GM23338 (cell line): ENCODE data around the gene NEURL1B. TPM values are rescaled to one million over a fixed set of nuclear protein-coding genes. Genes with fewer than 3 reads are reported as not detected.

Experiments
- ATAC-seq: fragments of 200-7000 bp; cut with Tn5 transposase; 3 replicates; pipeline ENCODE4 v1.9.1; 2020
- DNase-seq: peaks from one replicate; pipeline ENCODE4 v3.0.0-alpha.2; 2015; ENCODE audit warnings: low spot score
- H2AFZ ChIP-seq: fragments of 200-600 bp; sonication (generic); 2 replicates; pipeline ENCODE4 v1.8.0; 2016; ENCODE audit warnings: antibody characterized with exemption, mild to moderate bottlenecking, moderate library complexity
- H3F3A ChIP-seq: fragments of 200-600 bp; sonication (generic); replicated peaks from 2 replicates; pipeline ENCODE4 v1.8.0; 2017; ENCODE audit warnings: antibody characterized with exemption, mixed run types, low read depth
- H3K27ac ChIP-seq: fragments of 200-600 bp; sonication (generic); 2 replicates; pipeline ENCODE4 v1.6.1; 2016; ENCODE audit warnings: low read depth
- H3K27me3 ChIP-seq: fragments of 200-600 bp; sonication (generic); 2 replicates; pipeline ENCODE4 v1.8.0; 2016; ENCODE audit warnings: mild to moderate bottlenecking, mixed run types, moderate library complexity; ENCODE audit not compliant: insufficient read depth
- H3K36me3 ChIP-seq: fragments of 200-600 bp; sonication (generic); 2 replicates; pipeline ENCODE4 v1.8.0; 2016; ENCODE audit warnings: mild to moderate bottlenecking; ENCODE audit not compliant: insufficient read depth
- H3K4me1 ChIP-seq: fragments of 200-600 bp; sonication (generic); 2 replicates; pipeline ENCODE4 v1.8.0; 2016; ENCODE audit warnings: mild to moderate bottlenecking, moderate library complexity; ENCODE audit not compliant: insufficient read depth
- H3K4me2 ChIP-seq: fragments of 200-600 bp; sonication (generic); 2 replicates; pipeline ENCODE4 v1.7.1; 2017; ENCODE audit warnings: mixed run types
- H3K4me3 ChIP-seq: fragments of 200-600 bp; sonication (generic); 2 replicates; pipeline ENCODE4 v1.6.1; 2016; ENCODE audit warnings: mixed run types
- H3K79me2 ChIP-seq: fragments of 200-600 bp; sonication (generic); replicated peaks from 2 replicates; pipeline ENCODE4 v1.8.0; 2017; ENCODE audit warnings: mild to moderate bottlenecking; ENCODE audit not compliant: insufficient read depth
- H3K9me2 ChIP-seq: fragments of 200-600 bp; sonication (generic); 2 replicates; pipeline ENCODE4 v1.8.0; 2017; ENCODE audit not compliant: insufficient read depth
- H4K20me1 ChIP-seq: fragments of 200-600 bp; sonication (generic); replicated peaks from 2 replicates; pipeline ENCODE4 v1.8.0; 2017; ENCODE audit warnings: mild to moderate bottlenecking; ENCODE audit not compliant: insufficient read depth
- H3K27ac Mint-ChIP-seq: 2 replicates; pipeline ENCODE4 v1.8.0; 2020; ENCODE audit warnings: inconsistent platforms, mild to moderate bottlenecking, moderate library complexity, mixed read lengths
- H3K27me3 Mint-ChIP-seq: 3 replicates; pipeline ENCODE4 v1.8.0; 2022; ENCODE audit warnings: low read depth, mild to moderate bottlenecking, moderate library complexity, mixed read lengths, inconsistent platforms; ENCODE audit not compliant: insufficient read depth, poor library complexity
- H3K36me3 Mint-ChIP-seq: 3 replicates; pipeline ENCODE4 v1.8.0; 2021; ENCODE audit warnings: low read depth, mild to moderate bottlenecking, inconsistent platforms, moderate library complexity, mixed read lengths
- H3K4me1 Mint-ChIP-seq: 3 replicates; pipeline ENCODE4 v1.8.0; 2020; ENCODE audit warnings: mild to moderate bottlenecking, inconsistent platforms, mixed read lengths
- H3K4me3 Mint-ChIP-seq: 3 replicates; pipeline ENCODE4 v1.8.0; 2021; ENCODE audit warnings: moderate library complexity, mild to moderate bottlenecking, inconsistent platforms, mixed read lengths
- H3K9me3 Mint-ChIP-seq: 3 replicates; pipeline ENCODE4 v1.8.0; 2020; ENCODE audit warnings: moderate library complexity, mild to moderate bottlenecking, inconsistent platforms, mixed read lengths
- CREB1 ChIP-seq: fragments of 250-450 bp; sonication (Bioruptor Pico); IDR thresholded peaks from 2 replicates; pipeline ENCODE4 v1.5.0; 2020; ENCODE audit warnings: low read depth, mild to moderate bottlenecking, moderate library complexity
- EZH2phosphoT487 ChIP-seq: fragments of 200-600 bp; sonication (generic); IDR thresholded peaks from one replicate; pipeline ENCODE4 v1.8.1; 2018; ENCODE audit warnings: antibody characterized with exemption; ENCODE audit not compliant: unreplicated experiment
- JUNB ChIP-seq: IDR thresholded peaks from one replicate; pipeline ENCODE4 v1.6.1; 2016; ENCODE audit warnings: antibody characterized with exemption; ENCODE audit not compliant: unreplicated experiment
- NANOG ChIP-seq: IDR thresholded peaks from 2 replicates; pipeline ENCODE4 v1.6.1; 2016; ENCODE audit warnings: antibody characterized with exemption, borderline replicate concordance
- POLR2AphosphoS5 ChIP-seq: IDR thresholded peaks from 2 replicates; pipeline ENCODE4 v1.6.1; 2016; ENCODE audit warnings: antibody characterized with exemption, low read depth
- STAT1 ChIP-seq: IDR thresholded peaks from one replicate; pipeline ENCODE4 v1.6.1; 2016; ENCODE audit warnings: antibody characterized with exemption; ENCODE audit not compliant: unreplicated experiment
- ZNF331 ChIP-seq: fragments of 250-450 bp; sonication (Bioruptor Pico); IDR thresholded peaks from 2 replicates; pipeline ENCODE4 v1.5.0; 2020; ENCODE audit warnings: low read depth, mild to moderate bottlenecking, moderate library complexity
- ZNF462 ChIP-seq: fragments of 250-450 bp; sonication (Bioruptor Pico); IDR thresholded peaks from 2 replicates; pipeline ENCODE4 v1.5.0; 2020; ENCODE audit warnings: mild to moderate bottlenecking, moderate library complexity
- polyA plus RNA-seq: library from polyadenylated mRNA; unstranded; fragments of >200 nt; fragmentation: Nextera tagmentation; extraction: Ambion mirVana; gene quantifications from 2 replicates; pipeline ENCODE4 v1.2.1, GENCODE V29; 2016
- total RNA-seq: library from RNA; depleted of rRNA; stranded (reverse); fragments of >200 nt; shearing (Covaris generic); gene quantifications from 2 replicates; pipeline ENCODE4 v1.2.3, GENCODE V29; 2014
- TF ChIP-seq, protein P1 (sequence below): IDR thresholded peaks from 2 replicates; pipeline ENCODE4 v1.6.1; 2016; ENCODE audit warnings: antibody characterized with exemption
- TF ChIP-seq, protein P2 (sequence below), 2 experiments: fragments of 200-600 bp in 1 of 2; sonication (generic) in 1 of 2; conservative IDR thresholded peaks; 2 replicates each; pipeline versions ENCODE4 v1.5.1 to v1.6.1; 2016 to 2017; ENCODE audit warnings: antibody characterized with exemption in 2 of 2, low read depth in 2 of 2, mild to moderate bottlenecking in 2 of 2, moderate library complexity in 1 of 2
- TF ChIP-seq, protein P3 (sequence below): IDR thresholded peaks from one replicate; pipeline ENCODE4 v1.6.1; 2018; ENCODE audit warnings: antibody characterized with exemption; ENCODE audit not compliant: unreplicated experiment

The NEURL1B gene
- total and polyA plus RNA-seq, 2 experiments from 2014 or later = 1.9 to 13.3 TPM

- Histone ChIP-seq H3K4me2 (peak overlapping the region; percentile 89), H2AFZ (peak overlapping the region; percentile 63; the same call in 1 of the 2 replicates), H3K9me2 (no peaks in the 10 kb centered on the region), H4K20me1 (no peaks in the 10 kb centered on the region; the same call in 1 of the 2 replicates), H3K36me3 (no peaks in the 10 kb centered on the region), H3K4me3 (peak overlapping the region; percentile 61; the same call in 1 of the 2 replicates), H3K27ac (no peak overlapping the region), H3K27me3 (peaks cover 30% of the 10 kb centered on the region), H3K4me1 (0 out of 2 replicates have a peak, but pooled peaks cover 7% of the 10 kb centered on the region), H3K79me2 (no peaks in the 10 kb centered on the region), H3F3A (peaks cover 7% of the 10 kb centered on the region; the same call in 1 of the 2 replicates)
- peaks cover 8% of the 10 kb centered on the region for H3K4me1 Mint-ChIP-seq
- H3K9me3 Mint-ChIP-seq = no peaks in the 10 kb centered on the region; the same call in 2 of the 3 replicates
- no peak overlapping the region for H3K27ac Mint-ChIP-seq
- H3K4me3 Mint-ChIP-seq = peak overlapping the region; percentile 56
- TF ChIP-seq, protein P1, sequence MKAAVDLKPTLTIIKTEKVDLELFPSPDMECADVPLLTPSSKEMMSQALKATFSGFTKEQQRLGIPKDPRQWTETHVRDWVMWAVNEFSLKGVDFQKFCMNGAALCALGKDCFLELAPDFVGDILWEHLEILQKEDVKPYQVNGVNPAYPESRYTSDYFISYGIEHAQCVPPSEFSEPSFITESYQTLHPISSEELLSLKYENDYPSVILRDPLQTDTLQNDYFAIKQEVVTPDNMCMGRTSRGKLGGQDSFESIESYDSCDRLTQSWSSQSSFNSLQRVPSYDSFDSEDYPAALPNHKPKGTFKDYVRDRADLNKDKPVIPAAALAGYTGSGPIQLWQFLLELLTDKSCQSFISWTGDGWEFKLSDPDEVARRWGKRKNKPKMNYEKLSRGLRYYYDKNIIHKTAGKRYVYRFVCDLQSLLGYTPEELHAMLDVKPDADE = no peak
- no peak for TF ChIP-seq EZH2phosphoT487
- TF ChIP-seq, protein P2, sequence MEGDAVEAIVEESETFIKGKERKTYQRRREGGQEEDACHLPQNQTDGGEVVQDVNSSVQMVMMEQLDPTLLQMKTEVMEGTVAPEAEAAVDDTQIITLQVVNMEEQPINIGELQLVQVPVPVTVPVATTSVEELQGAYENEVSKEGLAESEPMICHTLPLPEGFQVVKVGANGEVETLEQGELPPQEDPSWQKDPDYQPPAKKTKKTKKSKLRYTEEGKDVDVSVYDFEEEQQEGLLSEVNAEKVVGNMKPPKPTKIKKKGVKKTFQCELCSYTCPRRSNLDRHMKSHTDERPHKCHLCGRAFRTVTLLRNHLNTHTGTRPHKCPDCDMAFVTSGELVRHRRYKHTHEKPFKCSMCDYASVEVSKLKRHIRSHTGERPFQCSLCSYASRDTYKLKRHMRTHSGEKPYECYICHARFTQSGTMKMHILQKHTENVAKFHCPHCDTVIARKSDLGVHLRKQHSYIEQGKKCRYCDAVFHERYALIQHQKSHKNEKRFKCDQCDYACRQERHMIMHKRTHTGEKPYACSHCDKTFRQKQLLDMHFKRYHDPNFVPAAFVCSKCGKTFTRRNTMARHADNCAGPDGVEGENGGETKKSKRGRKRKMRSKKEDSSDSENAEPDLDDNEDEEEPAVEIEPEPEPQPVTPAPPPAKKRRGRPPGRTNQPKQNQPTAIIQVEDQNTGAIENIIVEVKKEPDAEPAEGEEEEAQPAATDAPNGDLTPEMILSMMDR (conservative IDR thresholded peaks at IDR 0.05; ENCODE audit: low read depth in 2 of 2) = no peak
- no peak for TF ChIP-seq NANOG
- TF ChIP-seq CREB1 (CRISPR knock-in tag) = no peak
- TF ChIP-seq, protein P3, sequence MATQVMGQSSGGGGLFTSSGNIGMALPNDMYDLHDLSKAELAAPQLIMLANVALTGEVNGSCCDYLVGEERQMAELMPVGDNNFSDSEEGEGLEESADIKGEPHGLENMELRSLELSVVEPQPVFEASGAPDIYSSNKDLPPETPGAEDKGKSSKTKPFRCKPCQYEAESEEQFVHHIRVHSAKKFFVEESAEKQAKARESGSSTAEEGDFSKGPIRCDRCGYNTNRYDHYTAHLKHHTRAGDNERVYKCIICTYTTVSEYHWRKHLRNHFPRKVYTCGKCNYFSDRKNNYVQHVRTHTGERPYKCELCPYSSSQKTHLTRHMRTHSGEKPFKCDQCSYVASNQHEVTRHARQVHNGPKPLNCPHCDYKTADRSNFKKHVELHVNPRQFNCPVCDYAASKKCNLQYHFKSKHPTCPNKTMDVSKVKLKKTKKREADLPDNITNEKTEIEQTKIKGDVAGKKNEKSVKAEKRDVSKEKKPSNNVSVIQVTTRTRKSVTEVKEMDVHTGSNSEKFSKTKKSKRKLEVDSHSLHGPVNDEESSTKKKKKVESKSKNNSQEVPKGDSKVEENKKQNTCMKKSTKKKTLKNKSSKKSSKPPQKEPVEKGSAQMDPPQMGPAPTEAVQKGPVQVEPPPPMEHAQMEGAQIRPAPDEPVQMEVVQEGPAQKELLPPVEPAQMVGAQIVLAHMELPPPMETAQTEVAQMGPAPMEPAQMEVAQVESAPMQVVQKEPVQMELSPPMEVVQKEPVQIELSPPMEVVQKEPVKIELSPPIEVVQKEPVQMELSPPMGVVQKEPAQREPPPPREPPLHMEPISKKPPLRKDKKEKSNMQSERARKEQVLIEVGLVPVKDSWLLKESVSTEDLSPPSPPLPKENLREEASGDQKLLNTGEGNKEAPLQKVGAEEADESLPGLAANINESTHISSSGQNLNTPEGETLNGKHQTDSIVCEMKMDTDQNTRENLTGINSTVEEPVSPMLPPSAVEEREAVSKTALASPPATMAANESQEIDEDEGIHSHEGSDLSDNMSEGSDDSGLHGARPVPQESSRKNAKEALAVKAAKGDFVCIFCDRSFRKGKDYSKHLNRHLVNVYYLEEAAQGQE = no peak
- no peak for TF ChIP-seq ZNF462 (CRISPR knock-in tag)
- TF ChIP-seq POLR2AphosphoS5 = no peak
- no peak for TF ChIP-seq STAT1
- no peak for TF ChIP-seq ZNF331 (CRISPR knock-in tag)
- TF ChIP-seq JUNB = no peak
- DNase-seq (peak; percentile 76), ATAC-seq (peak; percentile 48)
- peaks cover 26% of the 10 kb centered on the region for H3K27me3 Mint-ChIP-seq
- no peaks in the 10 kb centered on the region; the same call in 2 of the 3 replicates for H3K36me3 Mint-ChIP-seq
Observed at GRCh38 chr5:172683264-172683644, 42.2 kb downstream of the NEURL1B start.
